ENCODE measurements around the gene CATSPER1.

DNA sequence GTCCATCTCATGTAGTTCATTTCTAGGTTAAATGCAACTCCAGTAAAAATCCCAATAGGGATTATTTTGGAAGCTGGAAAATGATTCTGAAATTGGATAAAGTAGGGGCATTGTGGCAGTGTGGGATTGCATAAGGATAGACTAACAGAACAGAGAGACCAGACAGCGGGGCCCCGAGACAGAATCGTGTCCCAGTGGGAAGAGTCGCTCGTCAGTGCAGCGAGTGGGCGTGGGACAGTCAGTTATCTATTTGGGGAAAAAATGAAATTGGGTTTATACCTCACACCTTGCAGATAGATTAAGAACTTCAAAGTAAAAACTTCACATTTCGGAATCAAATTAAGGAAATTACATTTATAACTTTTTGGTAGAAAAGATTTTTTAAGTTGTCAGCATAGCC lies 54.2 kb downstream of the CATSPER1 start:
- TF ChIP-seq, protein P1, sequence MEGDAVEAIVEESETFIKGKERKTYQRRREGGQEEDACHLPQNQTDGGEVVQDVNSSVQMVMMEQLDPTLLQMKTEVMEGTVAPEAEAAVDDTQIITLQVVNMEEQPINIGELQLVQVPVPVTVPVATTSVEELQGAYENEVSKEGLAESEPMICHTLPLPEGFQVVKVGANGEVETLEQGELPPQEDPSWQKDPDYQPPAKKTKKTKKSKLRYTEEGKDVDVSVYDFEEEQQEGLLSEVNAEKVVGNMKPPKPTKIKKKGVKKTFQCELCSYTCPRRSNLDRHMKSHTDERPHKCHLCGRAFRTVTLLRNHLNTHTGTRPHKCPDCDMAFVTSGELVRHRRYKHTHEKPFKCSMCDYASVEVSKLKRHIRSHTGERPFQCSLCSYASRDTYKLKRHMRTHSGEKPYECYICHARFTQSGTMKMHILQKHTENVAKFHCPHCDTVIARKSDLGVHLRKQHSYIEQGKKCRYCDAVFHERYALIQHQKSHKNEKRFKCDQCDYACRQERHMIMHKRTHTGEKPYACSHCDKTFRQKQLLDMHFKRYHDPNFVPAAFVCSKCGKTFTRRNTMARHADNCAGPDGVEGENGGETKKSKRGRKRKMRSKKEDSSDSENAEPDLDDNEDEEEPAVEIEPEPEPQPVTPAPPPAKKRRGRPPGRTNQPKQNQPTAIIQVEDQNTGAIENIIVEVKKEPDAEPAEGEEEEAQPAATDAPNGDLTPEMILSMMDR (IDR thresholded peaks at IDR 0.05): no peak
- TF ChIP-seq POLR2AphosphoS5 (IDR thresholded peaks at IDR 0.05; ENCODE audit: insufficient read depth in 1 of 2, low read depth in 1 of 2): no peak

Data from vagina (tissue), 2 donors.